PC-9 (cell line): ENCODE results near the gene PRKCA. TPM values are rescaled to one million over a fixed set of nuclear protein-coding genes. Genes with fewer than 3 reads are reported as not detected.

Source experiments
- BruUV-seq: library from RNA; stranded (reverse); fragments of 400-500 nt; replicated peaks from 2 replicates; lab custom pipeline; 2021; lab: Mats Ljungman, UMichigan
- CTCF ChIA-PET: fragments of 300-600 bp; sonication (Branson Sonifier 250); formaldehyde crosslinking; loops from one replicate; lab custom pipeline; 2022; ENCODE audit warnings: antibody characterized with exemption; lab: Charles Lee
- POLR2A ChIA-PET: fragments of 300-600 bp; sonication (Branson Sonifier 250); formaldehyde crosslinking; loops from one replicate; lab custom pipeline; 2022; ENCODE audit warnings: antibody characterized with exemption; ENCODE audit not compliant: unreplicated experiment; lab: Charles Lee
- DNase-seq, 2 experiments: peaks; one replicate each; pipeline versions ENCODE4 v3.0.0 to v3.0.0-alpha.2; 2015 to 2022; ENCODE audit warnings: mixed read lengths in 1 of 2
- H2AFZ ChIP-seq: fragments of 200-600 bp; sonication (generic); 2 replicates; pipeline ENCODE4 v1.8.1; 2017; ENCODE audit warnings: antibody characterized with exemption
- H3F3A ChIP-seq: fragments of 200-600 bp; sonication (generic); 2 replicates; pipeline ENCODE4 v1.8.1; 2017; ENCODE audit warnings: antibody characterized with exemption, mild to moderate bottlenecking, low read depth; ENCODE audit not compliant: insufficient read depth
- H3K27ac ChIP-seq: fragments of 200-600 bp; sonication (generic); 2 replicates; pipeline ENCODE4 v1.6.1; 2016; ENCODE audit warnings: mixed run types
- H3K27me3 ChIP-seq: fragments of 200-600 bp; sonication (generic); 2 replicates; pipeline ENCODE4 v1.6.1; 2016; ENCODE audit warnings: low read depth, mixed run types; ENCODE audit not compliant: insufficient read depth
- H3K36me3 ChIP-seq: fragments of 200-600 bp; sonication (generic); 2 replicates; pipeline ENCODE4 v1.6.1; 2016; ENCODE audit warnings: low read depth, mixed run types
- H3K4me1 ChIP-seq: fragments of 200-600 bp; sonication (generic); replicated peaks from 2 replicates; pipeline ENCODE4 v1.6.1; 2016; ENCODE audit warnings: mixed run types; ENCODE audit not compliant: insufficient read depth
- H3K4me2 ChIP-seq: fragments of 200-600 bp; sonication (generic); 2 replicates; pipeline ENCODE4 v1.6.1; 2017; ENCODE audit warnings: mixed run types
- H3K4me3 ChIP-seq: fragments of 200-600 bp; sonication (generic); 2 replicates; pipeline ENCODE4 v1.6.1; 2016; ENCODE audit warnings: mixed run types
- H3K79me2 ChIP-seq: fragments of 200-600 bp; sonication (generic); 2 replicates; pipeline ENCODE4 v1.6.1; 2017; ENCODE audit warnings: low read depth, mixed run types
- H3K9me2 ChIP-seq: fragments of 200-600 bp; sonication (generic); 2 replicates; pipeline ENCODE4 v1.8.1; 2017; ENCODE audit warnings: mild to moderate bottlenecking; ENCODE audit not compliant: insufficient read depth
- H3K9me3 ChIP-seq: fragments of 200-600 bp; sonication (generic); 2 replicates; pipeline ENCODE4 v1.8.1; 2016; ENCODE audit warnings: low read depth; ENCODE audit not compliant: insufficient read depth
- H4K20me1 ChIP-seq: fragments of 200-600 bp; sonication (generic); 2 replicates; pipeline ENCODE4 v1.8.1; 2017; ENCODE audit not compliant: insufficient read depth
- EZH2 ChIP-seq: fragments of 200-600 bp; sonication (generic); IDR thresholded peaks from 2 replicates; pipeline ENCODE4 v1.8.0; 2017; ENCODE audit warnings: antibody characterized with exemption, low read depth
- intact Hi-C: fragments of 100-400 bp; cut with micrococcal nuclease; formaldehyde crosslinking; loops from one replicate; pipeline ENCODE4 v1.10.0; 2022; ENCODE audit not compliant: unreplicated experiment
- total RNA-seq: library from RNA; stranded (reverse); gene quantifications from 2 replicates; pipeline ENCODE4 v1.2.3, GENCODE V29; 2021
- TF ChIP-seq, protein P1 (sequence below): fragments of 200-600 bp; sonication (generic); conservative IDR thresholded peaks from 2 replicates; pipeline ENCODE4 v1.6.1; 2017; ENCODE audit warnings: mixed run types, antibody characterized with exemption, mild to moderate bottlenecking, moderate library complexity

The PRKCA gene
- total RNA-seq, 1 experiment from 2014 or later = 23.1 TPM

DNA sequence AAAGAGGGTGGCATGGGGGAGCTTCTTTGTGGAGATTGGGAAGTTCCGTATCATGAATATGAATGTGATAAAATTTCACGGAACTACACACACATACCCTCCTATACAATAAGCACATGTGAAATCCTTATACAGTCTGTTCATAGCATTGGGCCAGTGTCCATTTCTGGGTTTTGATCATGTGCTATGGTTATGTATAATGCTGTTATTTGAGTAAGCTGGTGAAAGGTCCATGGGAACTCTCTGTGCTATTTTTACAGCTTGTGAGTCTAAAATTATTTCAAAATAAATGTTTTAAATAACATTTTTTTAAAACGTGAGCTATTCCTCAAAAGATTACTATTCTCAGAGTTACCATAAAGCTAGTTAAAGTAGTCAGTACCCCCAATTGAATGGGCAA, 327.3 kb downstream of the PRKCA start:
- no TSS peak for BruUV-seq
- Histone ChIP-seq H3K4me1 (peaks cover 24% of the 10 kb centered on the region), H3K36me3 (no peaks in the 10 kb centered on the region), H3K27ac (no peak overlapping the region), H4K20me1 (no peaks in the 10 kb centered on the region), H3K4me3 (no peak overlapping the region), H2AFZ (no peak overlapping the region), H3K9me3 (no peaks in the 10 kb centered on the region), H3K79me2 (peaks cover 8% of the 10 kb centered on the region; the same call in 1 of the 2 replicates), H3K4me2 (no peak overlapping the region), H3K9me2 (no peaks in the 10 kb centered on the region), H3F3A (peaks cover 24% of the 10 kb centered on the region; the same call in 1 of the 2 replicates), H3K27me3 (no peaks in the 10 kb centered on the region)
- ChIA-PET CTCF (no interaction called here), POLR2A (no interaction called here)
- TF ChIP-seq, protein P1, sequence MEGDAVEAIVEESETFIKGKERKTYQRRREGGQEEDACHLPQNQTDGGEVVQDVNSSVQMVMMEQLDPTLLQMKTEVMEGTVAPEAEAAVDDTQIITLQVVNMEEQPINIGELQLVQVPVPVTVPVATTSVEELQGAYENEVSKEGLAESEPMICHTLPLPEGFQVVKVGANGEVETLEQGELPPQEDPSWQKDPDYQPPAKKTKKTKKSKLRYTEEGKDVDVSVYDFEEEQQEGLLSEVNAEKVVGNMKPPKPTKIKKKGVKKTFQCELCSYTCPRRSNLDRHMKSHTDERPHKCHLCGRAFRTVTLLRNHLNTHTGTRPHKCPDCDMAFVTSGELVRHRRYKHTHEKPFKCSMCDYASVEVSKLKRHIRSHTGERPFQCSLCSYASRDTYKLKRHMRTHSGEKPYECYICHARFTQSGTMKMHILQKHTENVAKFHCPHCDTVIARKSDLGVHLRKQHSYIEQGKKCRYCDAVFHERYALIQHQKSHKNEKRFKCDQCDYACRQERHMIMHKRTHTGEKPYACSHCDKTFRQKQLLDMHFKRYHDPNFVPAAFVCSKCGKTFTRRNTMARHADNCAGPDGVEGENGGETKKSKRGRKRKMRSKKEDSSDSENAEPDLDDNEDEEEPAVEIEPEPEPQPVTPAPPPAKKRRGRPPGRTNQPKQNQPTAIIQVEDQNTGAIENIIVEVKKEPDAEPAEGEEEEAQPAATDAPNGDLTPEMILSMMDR = no peak
- TF ChIP-seq EZH2 = no peak
- no peak for DNase-seq
- intact Hi-C loops = no loop called here

DNA sequence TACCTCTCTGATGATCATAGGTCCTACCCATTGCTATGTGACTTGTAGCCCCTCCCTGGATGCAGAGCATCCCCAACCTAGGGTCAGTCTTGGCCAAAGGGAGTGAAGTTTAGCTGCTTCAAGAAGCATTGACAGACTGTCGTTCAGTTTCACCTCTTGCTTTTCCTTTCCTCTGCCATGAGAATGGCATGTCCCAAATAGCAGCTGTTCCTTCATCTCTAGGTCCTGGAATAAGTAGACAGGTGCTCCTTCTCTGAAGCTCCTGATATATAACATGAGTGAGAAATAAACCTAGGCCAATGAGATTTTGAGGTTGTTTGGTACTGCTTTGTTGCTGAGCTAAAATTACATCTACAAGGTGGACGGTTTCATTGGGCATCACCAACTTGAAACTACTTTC, 328.0 kb downstream of the PRKCA start:
- Histone ChIP-seq H3F3A (peaks cover 27% of the 10 kb centered on the region; the same call in 1 of the 2 replicates), H3K27ac (no peak overlapping the region), H3K4me1 (peaks cover 30% of the 10 kb centered on the region), H3K27me3 (no peaks in the 10 kb centered on the region), H3K4me2 (no peak overlapping the region), H3K9me2 (no peaks in the 10 kb centered on the region), H4K20me1 (no peaks in the 10 kb centered on the region), H3K4me3 (no peak overlapping the region), H3K79me2 (peaks cover 8% of the 10 kb centered on the region; the same call in 1 of the 2 replicates), H3K36me3 (no peaks in the 10 kb centered on the region), H2AFZ (no peak overlapping the region), H3K9me3 (no peaks in the 10 kb centered on the region)
- DNase-seq = no peak
- intact Hi-C loops = no loop called here
- CTCF ChIA-PET = no interaction called here
- POLR2A ChIA-PET = no interaction called here
- TF ChIP-seq, protein P1 = no peak
- TF ChIP-seq EZH2 = no peak
- BruUV-seq = no TSS peak

DNA sequence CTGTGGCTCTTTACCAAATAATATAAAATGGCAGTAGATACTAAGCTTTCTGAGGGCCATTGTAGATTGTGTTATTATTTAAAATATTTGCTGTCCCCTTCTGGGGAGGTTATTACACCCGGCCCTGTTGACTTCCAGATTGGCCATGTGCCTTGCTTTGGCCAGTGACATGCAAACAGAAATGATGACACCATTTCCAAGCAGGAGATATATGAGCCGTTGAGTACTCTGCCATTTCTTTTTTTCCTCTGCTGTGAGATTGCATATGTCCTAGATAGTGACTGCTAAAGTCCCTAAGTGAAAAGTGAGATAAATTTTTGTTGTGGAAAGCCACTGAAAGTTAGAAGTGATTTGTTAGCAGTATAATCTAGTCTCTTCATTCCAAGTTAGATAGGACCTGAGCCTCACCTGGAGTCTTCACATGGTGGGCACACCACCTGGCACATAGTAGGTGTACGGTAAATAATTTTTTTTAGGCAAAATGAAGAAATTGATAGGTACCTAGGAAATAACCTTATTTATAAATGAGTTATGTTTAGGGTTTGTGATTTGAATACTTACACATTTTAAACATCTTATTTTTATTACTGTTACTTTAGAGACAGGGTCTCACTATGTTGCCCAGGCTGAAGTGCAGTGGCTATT, 328.5 kb downstream of the PRKCA start:
- ChIA-PET CTCF (interaction anchor here (0.7 kb wide), 1 partner anchor 22 kb away, joined by 3 read pairs; no protein-coding TSS in a partner anchor), POLR2A (no interaction called here)
- Histone ChIP-seq H4K20me1 (no peaks in the 10 kb centered on the region), H3K36me3 (no peaks in the 10 kb centered on the region), H3K27me3 (no peaks in the 10 kb centered on the region), H3F3A (peaks cover 32% of the 10 kb centered on the region; the same call in 1 of the 2 replicates), H3K4me1 (peaks cover 36% of the 10 kb centered on the region), H3K27ac (no peak overlapping the region), H3K9me2 (no peaks in the 10 kb centered on the region), H3K4me2 (no peak overlapping the region), H3K79me2 (peaks cover 8% of the 10 kb centered on the region; the same call in 1 of the 2 replicates), H2AFZ (no peak overlapping the region), H3K9me3 (no peaks in the 10 kb centered on the region), H3K4me3 (no peak overlapping the region)
- BruUV-seq = no TSS peak
- TF ChIP-seq, protein P1 = no peak
- no peak for TF ChIP-seq EZH2
- no peak for DNase-seq
- intact Hi-C loops = no loop called here
